Astrocyte of the cerebellum (primary cell): ENCODE measurements around the gene SCN4B.

Experiments used
- DNase-seq: peaks from one replicate; pipeline ENCODE4 v3.0.0-alpha.2; 2011; ENCODE audit warnings: low read depth
- H3K4me3 ChIP-seq: 2 replicates; pipeline ENCODE4 v1.5.1; 2011; ENCODE audit warnings: mild to moderate bottlenecking, low read depth, low read length, moderate library complexity
- in situ Hi-C: cut with HindIII; loops from 2 replicates; pipeline ENCODE4 v1.10.0; 2017; ENCODE audit warnings: low sequenced_read_pairs
- TF ChIP-seq, protein P1 (sequence below): IDR thresholded peaks from 2 replicates; pipeline ENCODE4 v1.5.1; 2012; ENCODE audit warnings: low read length, low read depth, moderate library complexity, mild to moderate bottlenecking; ENCODE audit errors: missing control alignments

Gene SCN4B

DNA sequence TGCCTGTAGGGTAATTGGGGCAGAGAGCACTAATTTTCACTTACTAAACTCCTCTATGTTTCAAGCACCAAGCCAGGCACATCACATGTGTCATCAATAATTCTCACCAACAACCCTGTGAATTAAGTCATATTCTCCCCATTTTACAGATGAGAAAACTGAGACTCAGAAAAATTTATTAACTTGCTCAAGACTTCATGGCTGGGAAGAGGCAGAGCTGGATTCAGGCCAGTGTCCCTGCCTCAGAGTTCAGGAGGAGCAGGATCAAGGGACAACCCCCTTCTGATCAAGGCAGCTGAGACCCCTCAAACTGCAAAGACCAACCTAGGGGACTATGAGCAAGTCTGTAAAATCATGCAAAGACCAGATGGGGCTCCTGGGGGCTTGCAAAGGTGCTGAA is 68.0 kb downstream of the SCN4B start:
- in situ Hi-C loops = no loop called here
- no peak overlapping the region for H3K4me3 ChIP-seq
- no peak for DNase-seq
- TF ChIP-seq, protein P1, sequence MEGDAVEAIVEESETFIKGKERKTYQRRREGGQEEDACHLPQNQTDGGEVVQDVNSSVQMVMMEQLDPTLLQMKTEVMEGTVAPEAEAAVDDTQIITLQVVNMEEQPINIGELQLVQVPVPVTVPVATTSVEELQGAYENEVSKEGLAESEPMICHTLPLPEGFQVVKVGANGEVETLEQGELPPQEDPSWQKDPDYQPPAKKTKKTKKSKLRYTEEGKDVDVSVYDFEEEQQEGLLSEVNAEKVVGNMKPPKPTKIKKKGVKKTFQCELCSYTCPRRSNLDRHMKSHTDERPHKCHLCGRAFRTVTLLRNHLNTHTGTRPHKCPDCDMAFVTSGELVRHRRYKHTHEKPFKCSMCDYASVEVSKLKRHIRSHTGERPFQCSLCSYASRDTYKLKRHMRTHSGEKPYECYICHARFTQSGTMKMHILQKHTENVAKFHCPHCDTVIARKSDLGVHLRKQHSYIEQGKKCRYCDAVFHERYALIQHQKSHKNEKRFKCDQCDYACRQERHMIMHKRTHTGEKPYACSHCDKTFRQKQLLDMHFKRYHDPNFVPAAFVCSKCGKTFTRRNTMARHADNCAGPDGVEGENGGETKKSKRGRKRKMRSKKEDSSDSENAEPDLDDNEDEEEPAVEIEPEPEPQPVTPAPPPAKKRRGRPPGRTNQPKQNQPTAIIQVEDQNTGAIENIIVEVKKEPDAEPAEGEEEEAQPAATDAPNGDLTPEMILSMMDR = no peak

DNA sequence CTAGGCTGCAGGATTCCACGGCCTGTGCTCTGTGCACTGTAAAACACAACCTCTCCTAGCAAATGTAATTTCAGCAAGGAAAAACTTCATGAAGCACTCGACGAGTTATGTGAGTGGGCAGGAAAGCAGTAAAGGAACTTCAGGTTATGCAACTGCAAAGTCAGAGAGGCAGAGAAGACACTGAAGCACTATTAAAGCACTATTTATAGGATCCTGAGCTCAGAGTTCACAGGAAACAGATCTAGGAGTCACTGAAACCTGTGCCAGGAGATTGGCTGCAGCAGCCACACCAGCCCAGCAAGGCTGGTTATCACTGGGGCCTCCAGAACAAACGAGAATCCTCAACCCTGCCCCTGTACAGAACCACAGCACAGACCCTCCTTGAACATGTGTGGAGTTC is 68.4 kb downstream of the SCN4B start:
- H3K4me3 ChIP-seq = no peak overlapping the region
- DNase-seq = no peak
- TF ChIP-seq, protein P1 = no peak
- in situ Hi-C loops = no loop called here
